Epithelial cell of esophagus (primary cell): ENCODE measurements around the gene RASEF.
"Not testable (repeated sequence)": the region's sequence is repeated elsewhere in the genome, so short reads cannot be mapped to it uniquely, and the experiment has no call there.

Source experiments
- DNase-seq: peaks from one replicate; pipeline ENCODE4 v3.0.0; 2010; ENCODE audit warnings: low read depth
- H3K4me3 ChIP-seq: 2 replicates; pipeline ENCODE4 v1.5.1; 2011; ENCODE audit warnings: mild to moderate bottlenecking, low read length, control low read depth
- TF ChIP-seq, protein P1 (sequence below): IDR thresholded peaks from 2 replicates; pipeline ENCODE4 v1.5.1; 2011; ENCODE audit warnings: low read depth, mild to moderate bottlenecking, low read length, control low read depth, inconsistent platforms; ENCODE audit not compliant: insufficient read depth; ENCODE audit errors: missing control alignments

Gene RASEF

DNA sequence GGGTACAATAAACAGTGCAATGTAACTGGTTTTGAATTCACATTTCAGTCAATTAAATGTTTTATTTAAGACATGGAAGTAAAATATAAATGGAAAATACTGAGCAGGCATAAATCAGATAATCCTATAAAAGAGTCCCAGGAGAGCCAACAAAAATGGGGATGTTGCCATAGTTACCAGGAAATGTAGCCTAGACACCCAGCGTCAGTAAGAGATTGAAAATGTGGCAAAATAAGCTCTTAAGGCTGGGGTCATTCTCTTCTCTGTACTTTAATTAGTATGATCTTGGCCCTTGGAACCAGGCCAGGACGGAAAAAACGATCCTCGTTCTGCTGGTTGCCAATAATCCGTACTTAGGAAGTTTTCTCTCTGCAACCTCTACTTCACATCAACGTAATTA is 18.9 kb upstream of the RASEF start:
- TF ChIP-seq, protein P1, sequence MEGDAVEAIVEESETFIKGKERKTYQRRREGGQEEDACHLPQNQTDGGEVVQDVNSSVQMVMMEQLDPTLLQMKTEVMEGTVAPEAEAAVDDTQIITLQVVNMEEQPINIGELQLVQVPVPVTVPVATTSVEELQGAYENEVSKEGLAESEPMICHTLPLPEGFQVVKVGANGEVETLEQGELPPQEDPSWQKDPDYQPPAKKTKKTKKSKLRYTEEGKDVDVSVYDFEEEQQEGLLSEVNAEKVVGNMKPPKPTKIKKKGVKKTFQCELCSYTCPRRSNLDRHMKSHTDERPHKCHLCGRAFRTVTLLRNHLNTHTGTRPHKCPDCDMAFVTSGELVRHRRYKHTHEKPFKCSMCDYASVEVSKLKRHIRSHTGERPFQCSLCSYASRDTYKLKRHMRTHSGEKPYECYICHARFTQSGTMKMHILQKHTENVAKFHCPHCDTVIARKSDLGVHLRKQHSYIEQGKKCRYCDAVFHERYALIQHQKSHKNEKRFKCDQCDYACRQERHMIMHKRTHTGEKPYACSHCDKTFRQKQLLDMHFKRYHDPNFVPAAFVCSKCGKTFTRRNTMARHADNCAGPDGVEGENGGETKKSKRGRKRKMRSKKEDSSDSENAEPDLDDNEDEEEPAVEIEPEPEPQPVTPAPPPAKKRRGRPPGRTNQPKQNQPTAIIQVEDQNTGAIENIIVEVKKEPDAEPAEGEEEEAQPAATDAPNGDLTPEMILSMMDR, result no peak
- DNase-seq, result no peak
- no peak overlapping the region for H3K4me3 ChIP-seq

DNA sequence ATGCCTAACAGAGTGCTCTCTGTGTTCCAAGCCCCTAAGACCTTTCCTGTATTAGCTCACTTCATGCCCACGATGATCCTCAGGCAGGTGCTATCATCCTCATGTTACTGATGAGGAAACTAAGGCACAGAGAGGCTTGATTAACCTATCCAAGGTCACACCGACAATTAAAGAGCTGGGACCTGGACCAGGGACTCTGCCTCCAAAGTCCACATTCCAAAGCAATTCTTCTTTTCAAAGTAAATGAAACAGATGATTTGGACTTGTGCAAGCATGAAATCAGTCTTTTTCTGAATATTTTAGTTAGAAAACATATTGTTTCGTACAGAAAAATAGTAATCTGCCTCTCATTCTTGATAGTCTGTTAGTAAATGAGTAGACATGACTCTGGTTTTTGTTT is 18.1 kb upstream of the RASEF start:
- no peak overlapping the region for H3K4me3 ChIP-seq
- no peak for DNase-seq
- TF ChIP-seq, protein P1, result no peak

DNA sequence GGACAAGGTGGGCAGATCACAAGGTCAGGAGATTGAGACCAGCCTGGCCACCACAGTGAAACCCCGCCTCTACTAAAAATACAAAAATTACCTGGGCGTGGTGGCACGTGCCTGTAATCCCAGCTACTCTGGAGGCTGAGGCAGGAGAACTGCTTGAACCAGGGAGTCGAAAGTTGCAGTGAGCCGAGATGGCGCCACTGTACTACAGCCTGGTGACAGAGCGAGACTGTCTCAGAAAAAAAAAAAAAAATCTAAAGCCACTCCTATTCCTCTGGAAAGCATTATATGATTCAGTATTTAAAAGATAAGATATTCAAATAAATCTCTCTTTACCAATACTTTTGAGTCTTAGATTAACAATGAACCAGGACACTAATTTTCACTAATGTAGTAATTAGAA is 13.0 kb upstream of the RASEF start:
- not testable (repeated sequence) for DNase-seq, H3K4me3 ChIP-seq

DNA sequence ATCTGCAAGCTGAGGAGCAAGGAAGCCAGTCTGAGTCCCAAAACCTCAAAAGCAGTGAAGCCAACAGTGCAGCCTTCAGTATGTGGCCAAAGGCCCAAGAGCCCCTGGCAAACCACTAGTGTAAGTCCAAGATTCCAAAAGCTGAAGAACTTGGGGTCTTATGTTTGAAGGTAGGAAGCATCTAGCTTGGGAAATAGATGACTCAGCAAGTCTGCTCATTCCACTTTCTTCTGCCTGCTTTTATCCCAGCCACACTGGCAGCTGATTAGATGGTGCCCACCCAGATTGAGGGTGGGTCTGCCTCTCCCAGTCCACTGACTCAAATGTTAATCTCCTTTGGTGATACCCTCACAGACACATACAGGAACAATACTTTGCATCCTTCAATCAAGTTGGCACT is 9.6 kb upstream of the RASEF start:
- not testable (repeated sequence) for DNase-seq, H3K4me3 ChIP-seq

DNA sequence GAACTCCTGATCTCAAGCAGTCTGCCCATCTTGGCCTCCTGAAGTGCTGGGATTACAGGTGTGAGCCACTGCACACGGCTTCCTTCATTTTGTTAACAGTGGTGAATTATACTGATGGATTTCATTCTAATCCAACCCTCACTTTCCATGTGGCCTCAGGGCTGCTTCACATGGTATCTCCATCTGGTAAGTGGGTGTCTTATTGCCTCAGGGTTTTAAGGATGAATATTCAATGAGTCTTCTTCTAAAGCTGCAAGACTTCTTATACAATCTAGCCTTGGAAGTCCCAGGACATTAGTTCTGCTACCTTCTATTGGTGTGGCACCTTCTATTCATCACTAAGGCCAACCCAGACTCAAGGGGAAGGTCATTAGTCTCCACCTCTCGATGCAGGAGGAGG is 8.7 kb upstream of the RASEF start:
- no peak overlapping the region for H3K4me3 ChIP-seq
- DNase-seq, result no peak
- TF ChIP-seq, protein P1, result no peak

DNA sequence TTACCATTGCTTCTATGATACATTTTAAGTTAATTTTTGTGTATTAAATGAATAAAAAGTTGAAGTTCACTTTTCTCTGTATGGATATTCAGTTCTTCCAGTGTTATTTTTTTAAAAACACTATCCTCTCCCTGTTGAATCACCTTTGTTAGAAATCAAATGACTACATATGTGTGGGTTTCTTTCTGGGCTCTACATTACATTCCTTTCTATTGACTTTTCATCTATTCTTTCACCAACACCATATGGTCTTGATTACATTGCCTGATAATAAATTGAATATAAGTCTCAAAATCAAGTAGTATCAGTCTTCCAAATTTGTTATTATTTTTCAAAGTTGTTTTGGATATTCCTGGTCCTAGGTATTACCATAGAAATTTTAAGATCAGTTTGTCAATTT is 7.3 kb upstream of the RASEF start:
- DNase-seq, result peak; percentile 55
- TF ChIP-seq, protein P1, result no peak
- H3K4me3 ChIP-seq, result no peak overlapping the region

DNA sequence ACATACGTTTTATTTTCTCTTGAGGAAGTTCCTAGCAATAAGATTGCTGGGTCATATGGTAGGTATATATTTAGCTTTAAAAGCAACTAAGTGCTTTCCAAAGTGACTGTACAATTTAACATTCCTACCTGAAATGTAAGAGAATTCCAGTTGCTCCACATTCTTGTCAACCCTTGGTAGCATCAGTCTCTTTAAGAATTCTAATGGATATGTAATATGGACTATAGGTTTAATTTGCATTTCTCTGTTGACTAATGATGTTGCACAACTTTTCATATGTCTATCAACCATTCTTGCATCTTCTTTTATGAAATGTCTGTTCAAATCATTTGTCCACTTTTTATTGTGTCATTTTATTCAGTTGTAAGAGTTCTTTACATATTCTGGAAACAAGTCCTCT is 6.7 kb upstream of the RASEF start:
- TF ChIP-seq, protein P1, result no peak
- H3K4me3 ChIP-seq, result no peak overlapping the region
- DNase-seq, result peak; percentile 59

DNA sequence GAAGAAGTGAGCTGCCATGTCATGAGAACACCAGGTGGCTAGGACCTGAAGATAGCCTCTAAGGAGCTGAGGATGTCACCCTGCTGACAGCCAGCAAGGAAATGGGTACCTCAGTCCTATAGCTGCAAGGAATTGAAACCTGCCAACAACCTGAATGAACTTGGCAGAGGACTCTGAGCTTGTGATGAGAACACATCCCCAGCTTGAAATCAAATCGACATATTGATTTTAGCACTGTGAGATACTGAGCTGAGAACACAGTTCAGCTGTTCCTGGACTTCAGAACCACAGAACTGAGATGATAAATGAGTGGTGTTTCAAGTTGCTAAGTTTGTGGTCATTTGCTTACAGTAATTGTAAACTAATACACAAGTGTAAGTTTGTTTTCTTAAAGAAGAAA is 5.5 kb upstream of the RASEF start:
- no peak for DNase-seq
- no peak overlapping the region for H3K4me3 ChIP-seq
- TF ChIP-seq, protein P1, result no peak
